Heart left ventricle (tissue), 16 donors: ENCODE measurements around the gene VPS26B. TPM values are rescaled to one million over a fixed set of nuclear protein-coding genes. Genes with fewer than 3 reads are reported as not detected.

Experiments used
- ATAC-seq, 4 donors: fragments of 200-7000 bp; cut with Tn5 transposase; one replicate each; pipeline ENCODE4 v1.9.1; 2020 to 2022; ENCODE audit warnings: moderate library complexity in 4 of 4, mild to moderate bottlenecking in 3 of 4, moderate number of reproducible peaks in 1 of 4
- DNase-seq, 5 donors: peaks; one replicate each; pipeline ENCODE4 v3.0.0-alpha.2; 2020
- H3K27ac ChIP-seq, 12 donors: fragments of 200-600 bp; sonication (generic) in 4 of 12; one replicate each; pipeline versions ENCODE4 v1.5.0 to v1.8.0; 2016 to 2022; ENCODE audit warnings: mild to moderate bottlenecking in 2 of 12
- H3K27me3 ChIP-seq, 9 donors: fragments of 200-600 bp; sonication (generic) in 2 of 9; one replicate each; pipeline versions ENCODE4 v1.5.1 to v1.8.0; 2016 to 2022; ENCODE audit warnings: mild to moderate bottlenecking in 3 of 9
- H3K36me3 ChIP-seq, 9 donors: fragments of 200-600 bp; sonication (generic) in 2 of 9; one replicate each; pipeline versions ENCODE4 v1.5.0 to v1.8.0; 2018 to 2022; ENCODE audit warnings: mild to moderate bottlenecking in 2 of 9
- H3K4me1 ChIP-seq, 12 donors: fragments of 200-600 bp; sonication (generic) in 4 of 12; one replicate each; pipeline versions ENCODE4 v1.5.0 to v1.8.0; 2016 to 2022; ENCODE audit warnings: mild to moderate bottlenecking in 3 of 12
- H3K4me3 ChIP-seq, 12 donors: fragments of 200-600 bp; sonication (generic) in 4 of 12; one replicate each; pipeline versions ENCODE4 v1.5.0 to v1.8.0; 2017 to 2022; ENCODE audit warnings: mild to moderate bottlenecking in 9 of 12, moderate library complexity in 4 of 12
- H3K9me3 ChIP-seq, 12 donors: fragments of 200-600 bp; sonication (generic) in 4 of 12; one replicate each; pipeline versions ENCODE4 v1.5.0 to v1.8.0; 2016 to 2022; ENCODE audit warnings: mild to moderate bottlenecking in 1 of 12
- POLR2A ChIP-seq, 2 donors: fragments of 450-650 bp; IDR thresholded peaks; one replicate each; pipeline ENCODE4 v1.6.1; 2017; ENCODE audit warnings: antibody characterized with exemption in 2 of 2, mild to moderate bottlenecking in 2 of 2, moderate library complexity in 2 of 2
- WGBS, 4 donors: extraction: QIAGEN DNeasy Blood & Tissue Kit in 2 of 4; methylation state at CpG; one replicate each; pipeline versions ENCODE4 v1.1.5 to v1.1.7; 2013 to 2018; 5-methylcytosine and 5-hydroxymethylcytosine counted together
- intact Hi-C, 10 donors: fragments of 100-400 bp; cut with DNase I; formaldehyde crosslinking; loops; one replicate each; pipeline versions ENCODE4 v1.11.1 to v1.14.2; 2022
- polyA plus RNA-seq, 2 donors: library from polyadenylated mRNA; stranded (reverse); fragments of 200-250 nt; gene quantifications; one replicate each; pipeline ENCODE4 v1.2.3, GENCODE V29; 2013
- total RNA-seq, 9 donors: library from RNA; depleted of rRNA in 2 of 9; stranded (reverse); fragments of >200 nt in 2 of 9; fragmentation: NEBNext Ultra II Directional in 3 of 9; extraction: Animal tissue kit (Norgen Biotek cat#: 25700) in 3 of 9; gene quantifications; one replicate each; pipeline versions ENCODE4 v1.1.0 to v1.2.4, GENCODE V29; 2016 to 2023
- TF ChIP-seq, protein P1 (sequence below), 12 donors: fragments of 200-600 bp; sonication (generic) in 4 of 12; IDR thresholded peaks; one replicate each; pipeline versions ENCODE4 v1.5.0 to v1.8.0; 2018 to 2022; ENCODE audit warnings: antibody characterized with exemption in 12 of 12, mild to moderate bottlenecking in 5 of 12
- donor health status: ischemic (EF 13 %, LVEDD 7.1; RV severe dilation, severe dysfunction).
- donor health status: healthy with polysubstance abuse.
- donor health status: DM: no; HTN: yes; CAD: no.
- donor health status: DM: no; HTN: no; CAD: no.
- donor health status: ischemic (EF 25% LVEDD 6.9; RV normal size, moderate dysfunction).
- donor health status: ischemic (EF 25% LVEDD 5.7; RV mildly dilated, moderate dysfunction).
- donor health status: healthy.
- donor health status: DM: yes; HTN: yes; CAD: no.
- donor health status: ischemic (EF 35%, LVEDD 5.7; RV mildly dilated, moderate dysfunction).
- donor health status: nonischemic (EF 11% LVEDD 7.7; RV severe dilation, severe dysfunction).
- donor health status: DM: yes; HTN: yes; CAD: no.
- donor health status: PGD.
- donor health status: ischemic (EF 29% LVEDD 5.4; RV normal size, mild dysfunction).
- donor health status: nonischemic (EF 23%, LVEDD 6.1; RV moderate dilation, normal function).

VPS26B gene
- total and polyA plus RNA-seq, 11 donors: 19.6 to 49.6 (median 37.7) TPM

DNA sequence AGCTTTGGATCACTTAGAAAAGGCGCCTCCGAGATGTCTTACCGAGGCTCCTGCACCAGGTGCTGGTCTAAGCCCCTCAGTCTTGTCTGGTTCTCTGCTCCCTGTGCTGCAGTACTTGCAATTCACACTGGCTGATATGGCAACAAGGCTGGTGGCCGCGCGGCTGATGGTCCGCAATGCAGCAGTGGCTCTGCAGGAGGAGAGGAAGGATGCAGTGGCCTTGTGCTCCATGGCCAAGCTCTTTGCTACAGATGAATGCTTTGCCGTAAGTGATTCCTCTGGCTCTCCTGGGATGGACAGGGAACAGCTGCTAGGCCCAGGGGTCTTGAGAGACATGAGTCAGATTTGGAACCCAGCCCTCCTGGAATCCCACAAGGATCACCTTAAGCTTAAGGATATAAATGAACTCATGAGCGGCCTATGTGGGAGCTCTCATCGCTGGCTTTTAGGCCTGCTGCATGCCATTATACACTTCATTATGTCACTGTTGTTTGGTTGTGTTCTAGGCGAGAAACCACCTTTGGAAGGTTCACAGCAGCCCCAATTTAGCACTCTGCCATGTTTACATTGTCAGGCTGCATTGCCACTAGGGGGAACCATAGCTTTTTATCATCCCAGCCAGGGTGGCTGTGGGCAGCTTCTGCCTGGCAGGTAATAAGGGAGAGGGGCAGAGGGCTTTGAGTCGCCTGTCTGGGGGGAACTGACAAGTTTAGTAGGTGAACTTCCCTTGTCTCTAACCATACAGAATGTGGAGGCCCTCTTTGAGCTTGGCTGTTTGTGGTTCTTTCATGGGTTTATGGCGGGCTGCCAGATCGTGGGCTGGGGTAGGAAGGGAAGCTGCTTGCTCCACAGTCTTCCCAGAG is 37.4 kb downstream of the VPS26B start:
- H3K27ac ChIP-seq: no peak overlapping the region
- H3K4me3 ChIP-seq: no peak overlapping the region
- 87 to 91% (median 89%) methylated on average over 14 of the region's 14 CpGs for WGBS, 4 donors
- H3K4me1 ChIP-seq: peaks cover 0 to 7% (median 0%) of the 10 kb centered on the region in 12 donors
- DNase-seq: no peak
- TF ChIP-seq, protein P1, sequence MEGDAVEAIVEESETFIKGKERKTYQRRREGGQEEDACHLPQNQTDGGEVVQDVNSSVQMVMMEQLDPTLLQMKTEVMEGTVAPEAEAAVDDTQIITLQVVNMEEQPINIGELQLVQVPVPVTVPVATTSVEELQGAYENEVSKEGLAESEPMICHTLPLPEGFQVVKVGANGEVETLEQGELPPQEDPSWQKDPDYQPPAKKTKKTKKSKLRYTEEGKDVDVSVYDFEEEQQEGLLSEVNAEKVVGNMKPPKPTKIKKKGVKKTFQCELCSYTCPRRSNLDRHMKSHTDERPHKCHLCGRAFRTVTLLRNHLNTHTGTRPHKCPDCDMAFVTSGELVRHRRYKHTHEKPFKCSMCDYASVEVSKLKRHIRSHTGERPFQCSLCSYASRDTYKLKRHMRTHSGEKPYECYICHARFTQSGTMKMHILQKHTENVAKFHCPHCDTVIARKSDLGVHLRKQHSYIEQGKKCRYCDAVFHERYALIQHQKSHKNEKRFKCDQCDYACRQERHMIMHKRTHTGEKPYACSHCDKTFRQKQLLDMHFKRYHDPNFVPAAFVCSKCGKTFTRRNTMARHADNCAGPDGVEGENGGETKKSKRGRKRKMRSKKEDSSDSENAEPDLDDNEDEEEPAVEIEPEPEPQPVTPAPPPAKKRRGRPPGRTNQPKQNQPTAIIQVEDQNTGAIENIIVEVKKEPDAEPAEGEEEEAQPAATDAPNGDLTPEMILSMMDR (IDR thresholded peaks at IDR 0.05): peak in 9 of 12 donors; percentile 16 to 44 (median 27)
- no peak for TF ChIP-seq POLR2A (IDR thresholded peaks at IDR 0.05)
- H3K9me3 ChIP-seq: no peaks in the 10 kb centered on the region
- intact Hi-C loops: no loop called here
- ATAC-seq: peak in 1 of 4 donors; percentile 49
- H3K36me3 ChIP-seq: peaks cover 0 to 85% (median 69%) of the 10 kb centered on the region in 9 donors
- H3K27me3 ChIP-seq: no peaks in the 10 kb centered on the region

DNA sequence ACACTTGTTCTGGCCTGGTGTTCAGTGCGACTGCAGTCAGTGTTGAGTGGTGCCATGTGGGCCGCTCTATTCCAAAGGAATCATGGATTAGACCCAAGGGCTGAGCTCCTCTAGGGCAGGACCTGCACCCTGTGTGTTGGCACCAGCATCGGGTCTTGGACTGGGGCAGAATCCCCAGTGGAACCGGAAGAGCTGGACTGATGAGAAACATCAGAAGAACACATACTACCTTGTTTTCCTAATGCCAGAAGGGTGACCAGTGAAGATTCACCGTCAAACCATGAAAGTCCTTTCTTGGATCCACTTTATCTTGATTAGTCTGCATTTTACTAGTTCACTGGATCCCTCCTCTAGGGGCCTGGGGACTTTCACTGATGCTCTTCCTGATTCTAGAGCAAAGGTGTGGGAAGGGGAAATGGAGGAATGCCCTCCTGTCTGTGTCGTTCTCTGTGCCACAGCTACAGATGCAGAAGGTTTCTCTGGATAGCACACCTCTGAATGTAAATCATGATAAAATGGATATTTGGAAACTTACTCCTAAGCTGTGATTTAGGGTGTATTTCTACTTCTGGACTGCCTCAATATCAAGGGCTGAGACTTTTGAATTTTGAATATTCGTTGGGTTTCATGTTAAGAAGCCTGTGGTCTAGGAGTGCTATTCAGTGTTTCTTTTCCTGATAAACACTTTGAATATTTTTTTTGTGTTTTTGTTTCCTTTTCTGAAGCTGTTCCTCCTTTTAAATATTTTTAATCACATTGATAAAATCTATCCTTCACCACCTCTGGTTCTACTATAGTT is 40.7 kb downstream of the VPS26B start:
- no peak overlapping the region for H3K4me3 ChIP-seq

DNA sequence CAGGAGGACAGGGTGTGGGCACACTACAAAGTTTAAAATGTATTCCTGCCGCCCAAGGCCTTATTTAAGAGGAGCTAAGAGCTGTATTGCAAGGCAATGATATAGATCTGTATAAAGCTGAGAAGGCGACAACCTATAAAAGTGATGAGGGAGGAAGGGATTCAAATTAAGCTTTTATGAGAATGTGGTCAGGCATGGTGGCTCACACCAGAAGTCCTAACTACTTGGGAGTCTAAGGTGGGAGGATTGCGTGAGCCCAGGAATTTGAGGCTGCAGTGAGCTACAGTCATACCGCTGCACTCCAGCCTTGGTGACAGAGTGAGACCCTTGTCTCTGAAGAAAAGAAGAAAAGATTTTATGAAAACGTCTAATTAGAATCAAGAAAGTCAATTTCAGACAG is 42.0 kb downstream of the VPS26B start:
- no peak for DNase-seq
- ATAC-seq: no peak
- Histone ChIP-seq H3K27ac (no peak overlapping the region), H3K9me3 (no peaks in the 10 kb centered on the region), H3K36me3 (peaks cover 0 to 41% (median 30%) of the 10 kb centered on the region in 9 donors), H3K4me1 (peaks cover 0 to 12% (median 0%) of the 10 kb centered on the region in 12 donors), H3K27me3 (peaks cover 0 to 23% (median 3%) of the 10 kb centered on the region in 9 donors), H3K4me3 (no peak overlapping the region)
- intact Hi-C loops: no loop called here
- TF ChIP-seq, protein P1 (IDR thresholded peaks at IDR 0.05): no peak
- TF ChIP-seq POLR2A (IDR thresholded peaks at IDR 0.05): no peak
- 87 to 90% (median 89%) methylated on average over 5 of the region's 5 CpGs for WGBS, 4 donors

More for the DNA sequence above, 40.7 kb downstream of the VPS26B start:
- TF ChIP-seq, protein P1 (IDR thresholded peaks at IDR 0.05): no peak
- TF ChIP-seq POLR2A (IDR thresholded peaks at IDR 0.05): no peak
- Histone ChIP-seq H3K36me3 (peaks cover 0 to 53% (median 42%) of the 10 kb centered on the region in 9 donors), H3K27ac (no peak overlapping the region), H3K9me3 (no peaks in the 10 kb centered on the region), H3K27me3 (peaks cover 0 to 10% (median 0%) of the 10 kb centered on the region in 9 donors), H3K4me1 (peaks cover 0 to 12% (median 0%) of the 10 kb centered on the region in 12 donors)
- ATAC-seq (no peak), DNase-seq (no peak)
- intact Hi-C loops: no loop called here
- WGBS, 4 donors: 88 to 92% (median 91%) methylated on average over 7 of the region's 7 CpGs

DNA sequence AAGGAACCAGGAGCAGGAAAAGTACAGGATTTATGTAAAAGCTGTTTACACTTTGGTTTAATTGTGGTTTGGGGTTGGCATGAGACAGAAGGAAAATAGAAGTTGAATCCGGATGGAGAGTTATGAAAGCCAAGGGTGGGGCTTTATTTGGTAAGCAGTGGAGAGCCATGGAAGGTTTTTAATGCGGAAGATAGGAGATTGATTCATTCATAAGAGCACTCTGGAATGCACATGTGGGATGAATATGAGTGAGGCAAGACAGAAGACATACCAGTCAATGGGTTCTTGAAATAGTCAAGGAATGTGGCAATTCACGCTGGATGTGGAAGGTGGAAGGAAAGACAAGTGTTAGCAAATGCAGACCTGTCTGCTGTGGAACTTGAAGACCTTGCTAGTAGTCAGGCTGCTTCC is 42.4 kb downstream of the VPS26B start:
- H3K4me1 ChIP-seq: peaks cover 0 to 12% (median 0%) of the 10 kb centered on the region in 12 donors
- H3K36me3 ChIP-seq: peaks cover 0 to 36% (median 26%) of the 10 kb centered on the region in 9 donors
- WGBS, 4 donors: 58 to 73% (median 66%) methylated on average over 3 of the region's 3 CpGs
- H3K27me3 ChIP-seq: peaks cover 0 to 27% (median 7%) of the 10 kb centered on the region in 9 donors
- no peak overlapping the region for H3K4me3 ChIP-seq
- no peak for DNase-seq
- peak in 2 of 4 donors; percentile 46 to 48 for ATAC-seq
- H3K9me3 ChIP-seq: no peaks in the 10 kb centered on the region
- intact Hi-C loops: no loop called here
- TF ChIP-seq, protein P1 (IDR thresholded peaks at IDR 0.05): no peak
- no peak for TF ChIP-seq POLR2A (IDR thresholded peaks at IDR 0.05)
- no peak overlapping the region for H3K27ac ChIP-seq
